HepG2 (cell line): ENCODE measurements around the gene SNX7. TPM values are rescaled to one million over a fixed set of nuclear protein-coding genes. Genes with fewer than 3 reads are reported as not detected.
A peak's percentile ranks its signal among the peaks of the same experiment; 100 is the strongest.

ENCODE experiments used
- GPN1 ChIP-seq: sonication (generic); formaldehyde crosslinking; IDR thresholded peaks from 2 replicates; pipeline ENCODE4 v1.5.1; 2020; ENCODE audit warnings: missing genetic modification reagents, borderline replicate concordance
- REL ChIP-seq: sonication (generic); formaldehyde crosslinking; conservative IDR thresholded peaks from 2 replicates; pipeline ENCODE4 v1.8.0; 2022; ENCODE audit warnings: mild to moderate bottlenecking, missing genetic modification reagents, moderate library complexity
- SMAD3 ChIP-seq: sonication (generic); formaldehyde crosslinking; IDR thresholded peaks from 2 replicates; pipeline ENCODE4 v1.4.0; 2020; ENCODE audit warnings: missing genetic modification reagents
- SNAPC2 ChIP-seq: sonication (generic); formaldehyde crosslinking; IDR thresholded peaks from 2 replicates; pipeline ENCODE4 v1.8.1; 2022; ENCODE audit warnings: mild to moderate bottlenecking, missing genetic modification reagents
- ZNF282 ChIP-seq: fragments of 450-650 bp; IDR thresholded peaks from 2 replicates; pipeline ENCODE4 v1.6.1; 2018; ENCODE audit not compliant: partially characterized antibody
- ZNF7 ChIP-seq: IDR thresholded peaks from 2 replicates; pipeline ENCODE4 v1.6.1; 2016; ENCODE audit warnings: missing biosample characterization, missing genetic modification reagents
- ZNF792 ChIP-seq: IDR thresholded peaks from 2 replicates; pipeline ENCODE4 v1.6.1; 2016
- polyA plus RNA-seq, 8 experiments: library from polyadenylated mRNA; depleted of rRNA in 3 of 8; stranded (reverse) in 7 of 8; unstranded in 1 of 8; fragments of >200 nt; fragmentation: Illumina TruSeq in 4 of 8; extraction: Trizol in 4 of 8; gene quantifications; 2 replicates each; pipeline versions ENCODE4 v1.2.1 to v1.2.3, GENCODE V29; 2011 to 2016; ENCODE audit warnings: low read depth in 4 of 8, missing spikeins in 1 of 8, mixed read lengths in 1 of 8; ENCODE audit not compliant: insufficient read depth in 1 of 8
- total RNA-seq, 5 experiments: library from RNA; depleted of rRNA; stranded (reverse); fragments of >200 nt; fragmentation: Illumina TruSeq; extraction: Trizol; gene quantifications; 2 replicates each; pipeline ENCODE4 v1.2.3, GENCODE V29; 2016; ENCODE audit warnings: low read depth in 1 of 5
- TF ChIP-seq, protein P1 (sequence below): sonication (generic); formaldehyde crosslinking; IDR thresholded peaks from 2 replicates; pipeline ENCODE4 v1.4.0; 2020; ENCODE audit warnings: missing genetic modification reagents
- TF ChIP-seq, protein P2 (sequence below): sonication (generic); formaldehyde crosslinking; IDR thresholded peaks from 2 replicates; pipeline ENCODE4 v1.5.1; 2020; ENCODE audit warnings: mild to moderate bottlenecking, missing genetic modification reagents, moderate library complexity
- TF ChIP-seq, protein P3 (sequence below): sonication (generic); formaldehyde crosslinking; IDR thresholded peaks from 2 replicates; pipeline ENCODE4 v1.4.0; 2020; ENCODE audit warnings: missing genetic modification reagents, borderline replicate concordance
- TF ChIP-seq, protein P4 (sequence below): sonication (generic); formaldehyde crosslinking; IDR thresholded peaks from 2 replicates; pipeline ENCODE4 v1.5.1; 2020; ENCODE audit warnings: mild to moderate bottlenecking, missing genetic modification reagents
- TF ChIP-seq, protein P5 (sequence below): IDR thresholded peaks from 2 replicates; pipeline ENCODE4 v1.6.1; 2012; ENCODE audit warnings: low read length, improper control_type of control experiment
- TF ChIP-seq, protein P6 (sequence below): sonication (generic); formaldehyde crosslinking; IDR thresholded peaks from 2 replicates; pipeline ENCODE4 v1.4.0; 2020; ENCODE audit warnings: missing genetic modification reagents

SNX7 gene
- total and polyA plus RNA-seq, 2 of the 13 experiments (the other 11 are each of a cell fraction or from before 2014, with no cell fraction given) = 14.3 to 33.5 TPM

DNA sequence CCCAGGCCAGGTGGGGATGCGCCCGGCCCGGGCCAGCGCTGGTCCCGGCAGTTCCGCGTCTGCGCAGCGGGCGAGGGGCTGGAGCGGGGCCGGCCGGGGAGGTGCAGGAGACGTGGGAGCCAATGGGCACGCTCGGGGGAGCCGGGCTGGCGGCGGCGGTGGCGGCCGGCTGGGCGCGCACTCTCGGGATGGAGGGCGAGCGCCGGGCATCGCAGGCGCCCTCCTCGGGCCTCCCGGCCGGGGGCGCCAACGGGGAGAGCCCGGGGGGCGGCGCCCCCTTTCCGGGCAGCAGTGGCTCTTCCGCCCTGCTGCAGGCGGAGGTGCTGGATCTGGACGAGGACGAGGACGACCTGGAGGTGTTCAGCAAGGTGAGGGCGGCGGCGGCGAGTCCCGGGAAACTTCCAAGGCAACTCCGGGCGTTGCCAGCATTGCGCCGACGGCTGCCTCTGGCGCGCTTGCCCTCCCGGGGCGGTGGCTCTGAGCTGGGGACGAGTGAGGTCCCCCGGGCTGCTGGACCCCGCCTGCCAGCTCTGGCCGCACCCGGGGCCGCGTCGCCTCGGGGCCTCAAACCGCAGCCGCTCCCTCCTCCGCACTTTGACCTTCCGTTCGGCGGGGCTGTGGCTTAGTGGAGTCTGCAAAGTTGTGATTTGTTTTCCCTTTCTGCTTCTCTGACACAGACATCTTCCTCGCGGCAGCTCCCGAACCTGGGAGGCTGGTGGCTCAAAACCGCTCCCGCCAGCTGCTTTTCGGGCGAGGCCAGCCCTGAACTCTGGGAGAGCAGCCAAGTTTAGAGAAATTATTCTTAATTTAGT is at the start of gene SNX7 (continued):
- TF ChIP-seq, protein P1, sequence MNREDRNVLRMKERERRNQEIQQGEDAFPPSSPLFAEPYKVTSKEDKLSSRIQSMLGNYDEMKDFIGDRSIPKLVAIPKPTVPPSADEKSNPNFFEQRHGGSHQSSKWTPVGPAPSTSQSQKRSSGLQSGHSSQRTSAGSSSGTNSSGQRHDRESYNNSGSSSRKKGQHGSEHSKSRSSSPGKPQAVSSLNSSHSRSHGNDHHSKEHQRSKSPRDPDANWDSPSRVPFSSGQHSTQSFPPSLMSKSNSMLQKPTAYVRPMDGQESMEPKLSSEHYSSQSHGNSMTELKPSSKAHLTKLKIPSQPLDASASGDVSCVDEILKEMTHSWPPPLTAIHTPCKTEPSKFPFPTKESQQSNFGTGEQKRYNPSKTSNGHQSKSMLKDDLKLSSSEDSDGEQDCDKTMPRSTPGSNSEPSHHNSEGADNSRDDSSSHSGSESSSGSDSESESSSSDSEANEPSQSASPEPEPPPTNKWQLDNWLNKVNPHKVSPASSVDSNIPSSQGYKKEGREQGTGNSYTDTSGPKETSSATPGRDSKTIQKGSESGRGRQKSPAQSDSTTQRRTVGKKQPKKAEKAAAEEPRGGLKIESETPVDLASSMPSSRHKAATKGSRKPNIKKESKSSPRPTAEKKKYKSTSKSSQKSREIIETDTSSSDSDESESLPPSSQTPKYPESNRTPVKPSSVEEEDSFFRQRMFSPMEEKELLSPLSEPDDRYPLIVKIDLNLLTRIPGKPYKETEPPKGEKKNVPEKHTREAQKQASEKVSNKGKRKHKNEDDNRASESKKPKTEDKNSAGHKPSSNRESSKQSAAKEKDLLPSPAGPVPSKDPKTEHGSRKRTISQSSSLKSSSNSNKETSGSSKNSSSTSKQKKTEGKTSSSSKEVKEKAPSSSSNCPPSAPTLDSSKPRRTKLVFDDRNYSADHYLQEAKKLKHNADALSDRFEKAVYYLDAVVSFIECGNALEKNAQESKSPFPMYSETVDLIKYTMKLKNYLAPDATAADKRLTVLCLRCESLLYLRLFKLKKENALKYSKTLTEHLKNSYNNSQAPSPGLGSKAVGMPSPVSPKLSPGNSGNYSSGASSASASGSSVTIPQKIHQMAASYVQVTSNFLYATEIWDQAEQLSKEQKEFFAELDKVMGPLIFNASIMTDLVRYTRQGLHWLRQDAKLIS (CRISPR knock-in tag) = no peak
- 0 out of 2 replicates have a peak, but pooled peaks have one; percentile 41 for TF ChIP-seq GPN1 (CRISPR knock-in tag)
- no peak for TF ChIP-seq SMAD3
- TF ChIP-seq, protein P2, sequence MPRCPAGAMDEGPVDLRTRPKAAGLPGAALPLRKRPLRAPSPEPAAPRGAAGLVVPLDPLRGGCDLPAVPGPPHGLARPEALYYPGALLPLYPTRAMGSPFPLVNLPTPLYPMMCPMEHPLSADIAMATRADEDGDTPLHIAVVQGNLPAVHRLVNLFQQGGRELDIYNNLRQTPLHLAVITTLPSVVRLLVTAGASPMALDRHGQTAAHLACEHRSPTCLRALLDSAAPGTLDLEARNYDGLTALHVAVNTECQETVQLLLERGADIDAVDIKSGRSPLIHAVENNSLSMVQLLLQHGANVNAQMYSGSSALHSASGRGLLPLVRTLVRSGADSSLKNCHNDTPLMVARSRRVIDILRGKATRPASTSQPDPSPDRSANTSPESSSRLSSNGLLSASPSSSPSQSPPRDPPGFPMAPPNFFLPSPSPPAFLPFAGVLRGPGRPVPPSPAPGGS (CRISPR knock-in tag) = peak; percentile 35; the same call in 1 of the 2 replicates
- 0 out of 2 replicates have a peak, but pooled peaks have one; percentile 22 for TF ChIP-seq ZNF7 (CRISPR knock-in tag)
- TF ChIP-seq, protein P3, sequence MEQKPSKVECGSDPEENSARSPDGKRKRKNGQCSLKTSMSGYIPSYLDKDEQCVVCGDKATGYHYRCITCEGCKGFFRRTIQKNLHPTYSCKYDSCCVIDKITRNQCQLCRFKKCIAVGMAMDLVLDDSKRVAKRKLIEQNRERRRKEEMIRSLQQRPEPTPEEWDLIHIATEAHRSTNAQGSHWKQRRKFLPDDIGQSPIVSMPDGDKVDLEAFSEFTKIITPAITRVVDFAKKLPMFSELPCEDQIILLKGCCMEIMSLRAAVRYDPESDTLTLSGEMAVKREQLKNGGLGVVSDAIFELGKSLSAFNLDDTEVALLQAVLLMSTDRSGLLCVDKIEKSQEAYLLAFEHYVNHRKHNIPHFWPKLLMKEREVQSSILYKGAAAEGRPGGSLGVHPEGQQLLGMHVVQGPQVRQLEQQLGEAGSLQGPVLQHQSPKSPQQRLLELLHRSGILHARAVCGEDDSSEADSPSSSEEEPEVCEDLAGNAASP (CRISPR knock-in tag) = peak; percentile 14; the same call in 1 of the 2 replicates
- TF ChIP-seq, protein P4, sequence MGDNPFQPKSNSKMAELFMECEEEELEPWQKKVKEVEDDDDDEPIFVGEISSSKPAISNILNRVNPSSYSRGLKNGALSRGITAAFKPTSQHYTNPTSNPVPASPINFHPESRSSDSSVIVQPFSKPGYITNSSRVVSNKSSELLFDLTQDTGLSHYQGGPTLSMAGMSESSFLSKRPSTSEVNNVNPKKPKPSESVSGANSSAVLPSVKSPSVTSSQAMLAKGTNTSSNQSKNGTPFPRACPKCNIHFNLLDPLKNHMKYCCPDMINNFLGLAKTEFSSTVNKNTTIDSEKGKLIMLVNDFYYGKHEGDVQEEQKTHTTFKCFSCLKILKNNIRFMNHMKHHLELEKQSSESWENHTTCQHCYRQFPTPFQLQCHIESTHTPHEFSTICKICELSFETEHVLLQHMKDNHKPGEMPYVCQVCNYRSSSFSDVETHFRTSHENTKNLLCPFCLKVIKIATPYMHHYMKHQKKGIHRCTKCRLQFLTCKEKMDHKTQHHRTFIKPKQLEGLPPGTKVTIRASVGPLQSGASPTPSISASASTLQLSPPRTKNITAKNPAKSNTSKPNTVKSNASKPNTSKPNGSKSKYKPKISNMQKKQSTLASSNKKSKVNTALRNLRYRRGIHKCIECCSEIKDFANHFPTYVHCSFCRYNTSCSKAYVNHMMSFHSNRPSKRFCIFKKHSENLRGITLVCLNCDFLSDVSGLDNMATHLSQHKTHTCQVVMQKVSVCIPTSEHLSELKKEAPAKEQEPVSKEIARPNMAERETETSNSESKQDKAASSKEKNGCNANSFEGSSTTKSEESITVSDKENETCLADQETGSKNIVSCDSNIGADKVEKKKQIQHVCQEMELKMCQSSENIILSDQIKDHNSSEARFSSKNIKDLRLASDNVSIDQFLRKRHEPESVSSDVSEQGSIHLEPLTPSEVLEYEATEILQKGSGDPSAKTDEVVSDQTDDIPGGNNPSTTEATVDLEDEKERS = no peak
- 0 out of 2 replicates have a peak, but pooled peaks have one; percentile 35 for TF ChIP-seq ZNF792 (CRISPR knock-in tag)
- TF ChIP-seq, protein P5, sequence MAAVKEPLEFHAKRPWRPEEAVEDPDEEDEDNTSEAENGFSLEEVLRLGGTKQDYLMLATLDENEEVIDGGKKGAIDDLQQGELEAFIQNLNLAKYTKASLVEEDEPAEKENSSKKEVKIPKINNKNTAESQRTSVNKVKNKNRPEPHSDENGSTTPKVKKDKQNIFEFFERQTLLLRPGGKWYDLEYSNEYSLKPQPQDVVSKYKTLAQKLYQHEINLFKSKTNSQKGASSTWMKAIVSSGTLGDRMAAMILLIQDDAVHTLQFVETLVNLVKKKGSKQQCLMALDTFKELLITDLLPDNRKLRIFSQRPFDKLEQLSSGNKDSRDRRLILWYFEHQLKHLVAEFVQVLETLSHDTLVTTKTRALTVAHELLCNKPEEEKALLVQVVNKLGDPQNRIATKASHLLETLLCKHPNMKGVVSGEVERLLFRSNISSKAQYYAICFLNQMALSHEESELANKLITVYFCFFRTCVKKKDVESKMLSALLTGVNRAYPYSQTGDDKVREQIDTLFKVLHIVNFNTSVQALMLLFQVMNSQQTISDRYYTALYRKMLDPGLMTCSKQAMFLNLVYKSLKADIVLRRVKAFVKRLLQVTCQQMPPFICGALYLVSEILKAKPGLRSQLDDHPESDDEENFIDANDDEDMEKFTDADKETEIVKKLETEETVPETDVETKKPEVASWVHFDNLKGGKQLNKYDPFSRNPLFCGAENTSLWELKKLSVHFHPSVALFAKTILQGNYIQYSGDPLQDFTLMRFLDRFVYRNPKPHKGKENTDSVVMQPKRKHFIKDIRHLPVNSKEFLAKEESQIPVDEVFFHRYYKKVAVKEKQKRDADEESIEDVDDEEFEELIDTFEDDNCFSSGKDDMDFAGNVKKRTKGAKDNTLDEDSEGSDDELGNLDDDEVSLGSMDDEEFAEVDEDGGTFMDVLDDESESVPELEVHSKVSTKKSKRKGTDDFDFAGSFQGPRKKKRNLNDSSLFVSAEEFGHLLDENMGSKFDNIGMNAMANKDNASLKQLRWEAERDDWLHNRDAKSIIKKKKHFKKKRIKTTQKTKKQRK = no peak
- TF ChIP-seq SNAPC2 (CRISPR knock-in tag) = no peak
- TF ChIP-seq REL (CRISPR knock-in tag) = no peak
- TF ChIP-seq, protein P6, sequence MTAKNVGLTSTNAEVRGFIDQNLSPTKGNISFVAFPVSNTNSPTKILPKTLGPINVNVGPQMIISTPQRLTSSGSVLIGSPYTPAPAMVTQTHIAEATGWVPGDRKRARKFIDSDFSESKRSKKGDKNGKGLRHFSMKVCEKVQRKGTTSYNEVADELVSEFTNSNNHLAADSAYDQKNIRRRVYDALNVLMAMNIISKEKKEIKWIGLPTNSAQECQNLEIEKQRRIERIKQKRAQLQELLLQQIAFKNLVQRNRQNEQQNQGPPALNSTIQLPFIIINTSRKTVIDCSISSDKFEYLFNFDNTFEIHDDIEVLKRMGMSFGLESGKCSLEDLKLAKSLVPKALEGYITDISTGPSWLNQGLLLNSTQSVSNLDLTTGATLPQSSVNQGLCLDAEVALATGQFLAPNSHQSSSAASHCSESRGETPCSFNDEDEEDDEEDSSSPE (CRISPR knock-in tag) = peak; percentile 42; the same call in 1 of the 2 replicates
- TF ChIP-seq ZNF282 = no peak
